HG02970 (cell line): ENCODE data around the gene MBD1.
"Not testable (repeated sequence)": the region's sequence is repeated elsewhere in the genome, so short reads cannot be mapped to it uniquely, and the experiment has no call there.

Source experiments
- ATAC-seq: cut with Tn5 transposase; IDR thresholded peaks from one replicate; pipeline ENCODE4 v1.9.1; 2021; ENCODE audit warnings: mild to moderate bottlenecking, moderate library complexity, moderate number of reproducible peaks; ENCODE audit not compliant: unreplicated experiment, low FRiP score

Gene MBD1

GRCh38 chr18:50275503-50276036 is 5.8 kb downstream of the MBD1 start:
- no peak for ATAC-seq

GRCh38 chr18:50274941-50275340 is 6.4 kb downstream of the MBD1 start:
- ATAC-seq, result no peak

GRCh38 chr18:50274044-50274442 is 7.3 kb downstream of the MBD1 start:
- ATAC-seq, result no peak

GRCh38 chr18:50273203-50274043 is 7.9 kb downstream of the MBD1 start:
- no peak for ATAC-seq

- ATAC-seq, result no peak
Measured at GRCh38 chr18:50272568-50272967, 8.8 kb downstream of the MBD1 start.

- ATAC-seq, result peak; percentile 80
Measured at GRCh38 chr18:50268022-50268747, 13.1 kb downstream of the MBD1 start.

GRCh38 chr18:50266248-50266704 is 15.0 kb downstream of the MBD1 start, which contains the start of gene CFAP53:
CFAP53 (minus strand) TSS chr18:50266495; CDS start chr18:50266404, 91 bp downstream.
- peak; percentile 62 for ATAC-seq

- ATAC-seq, result no peak
Measured at GRCh38 chr18:50262977-50263376, 18.3 kb downstream of the MBD1 start.

- ATAC-seq, result no peak
Measured at GRCh38 chr18:50250935-50251334, 30.4 kb downstream of the MBD1 start.

- no peak for ATAC-seq
Measured at GRCh38 chr18:50249576-50249975, 31.7 kb downstream of the MBD1 start.

GRCh38 chr18:50247561-50247960 is 33.8 kb downstream of the MBD1 start:
- no peak for ATAC-seq

GRCh38 chr18:50241768-50242167 is 39.6 kb downstream of the MBD1 start:
- not testable (repeated sequence) for ATAC-seq

GRCh38 chr18:50240080-50240563 is 41.2 kb downstream of the MBD1 start:
- no peak for ATAC-seq

- ATAC-seq, result no peak
Measured at GRCh38 chr18:50232419-50232818, 48.9 kb downstream of the MBD1 start.

- no peak for ATAC-seq
Measured at GRCh38 chr18:50231621-50232020, 49.7 kb downstream of the MBD1 start.

GRCh38 chr18:50220249-50220648 is 61.1 kb downstream of the MBD1 start:
- not testable (repeated sequence) for ATAC-seq
